Liver (tissue), 9 donors: ENCODE measurements around the gene STN1. TPM values are rescaled to one million over a fixed set of nuclear protein-coding genes. Genes with fewer than 3 reads are reported as not detected.
A peak's percentile ranks its signal among the peaks of the same experiment; 100 is the strongest.

ENCODE experiments used
- DNase-seq: peaks from one replicate; pipeline ENCODE4 v3.0.0-alpha.2; 2017; ENCODE audit warnings: low spot score
- H3K27ac ChIP-seq, 2 donors: one replicate each; pipeline ENCODE4 v1.7.0; 2013; ENCODE audit warnings: inconsistent platforms in 2 of 2, low read length in 2 of 2, control low read depth in 1 of 2, low read depth in 1 of 2, mild to moderate bottlenecking in 1 of 2
- H3K27me3 ChIP-seq, 4 donors: one replicate each; pipeline versions ENCODE4 v1.6.1 to v1.7.0; 2013; ENCODE audit warnings: low read length in 3 of 4, inconsistent platforms in 1 of 4, mild to moderate bottlenecking in 1 of 4, moderate library complexity in 1 of 4; ENCODE audit not compliant: control insufficient read depth in 4 of 4, insufficient read depth in 4 of 4
- H3K36me3 ChIP-seq, 4 donors: one replicate each; pipeline versions ENCODE4 v1.6.1 to v1.7.0; 2013; ENCODE audit warnings: low read length in 3 of 4, mild to moderate bottlenecking in 3 of 4, low read depth in 1 of 4, moderate library complexity in 1 of 4; ENCODE audit not compliant: control insufficient read depth in 4 of 4, insufficient read depth in 3 of 4
- H3K4me1 ChIP-seq, 4 donors: one replicate each; pipeline versions ENCODE4 v1.6.1 to v1.7.0; 2013; ENCODE audit warnings: low read length in 3 of 4, mild to moderate bottlenecking in 3 of 4, moderate library complexity in 1 of 4; ENCODE audit not compliant: control insufficient read depth in 4 of 4, insufficient read depth in 4 of 4
- H3K4me3 ChIP-seq, 3 donors: one replicate each; pipeline versions ENCODE4 v1.6.1 to v1.7.0; 2013; ENCODE audit warnings: low read length in 3 of 3, control low read depth in 1 of 3, low read depth in 1 of 3, mild to moderate bottlenecking in 1 of 3
- H3K9ac ChIP-seq, 2 donors: one replicate each; pipeline ENCODE4 v1.7.0; 2013; ENCODE audit warnings: low read length in 2 of 2, mild to moderate bottlenecking in 2 of 2, moderate library complexity in 2 of 2, control low read depth in 1 of 2, low read depth in 1 of 2
- H3K9me3 ChIP-seq, 4 donors: one replicate each; pipeline versions ENCODE4 v1.6.1 to v1.7.0; 2013; ENCODE audit warnings: low read length in 3 of 4; ENCODE audit not compliant: control insufficient read depth in 4 of 4
- CTCF ChIP-seq: fragments of 150-350 bp; IDR thresholded peaks from 2 replicates; pipeline ENCODE4 v1.5.1; 2017; ENCODE audit warnings: improper control_type of control experiment, low read depth, low read length; ENCODE audit not compliant: missing input control
- EGR1 ChIP-seq, 2 donors: IDR thresholded peaks; 2 replicates each; pipeline ENCODE4 v1.6.1; 2016 to 2018; ENCODE audit warnings: antibody characterized with exemption in 2 of 2, low read depth in 2 of 2
- FOXA1 ChIP-seq: IDR thresholded peaks from 2 replicates; pipeline ENCODE4 v1.6.1; 2016; ENCODE audit warnings: antibody characterized with exemption
- FOXA2 ChIP-seq: IDR thresholded peaks from 2 replicates; pipeline ENCODE4 v1.6.1; 2016; ENCODE audit warnings: antibody characterized with exemption
- GABPA ChIP-seq, 2 donors: IDR thresholded peaks in 1 of 2; conservative IDR thresholded peaks in 1 of 2; 2 replicates each; pipeline ENCODE4 v1.6.1; 2016; ENCODE audit warnings: antibody characterized with exemption in 2 of 2, mild to moderate bottlenecking in 1 of 2, moderate library complexity in 1 of 2
- HNF4A ChIP-seq, 2 donors: conservative IDR thresholded peaks; 2 replicates each; pipeline ENCODE4 v1.6.1; 2016; ENCODE audit warnings: antibody characterized with exemption in 2 of 2, mild to moderate bottlenecking in 2 of 2
- HNF4G ChIP-seq: IDR thresholded peaks from 2 replicates; pipeline ENCODE4 v1.6.1; 2016; ENCODE audit warnings: antibody characterized with exemption
- JUND ChIP-seq, 2 donors: IDR thresholded peaks; 2 replicates each; pipeline ENCODE4 v1.6.1; 2016; ENCODE audit warnings: antibody characterized with exemption in 2 of 2
- NR2F2 ChIP-seq: IDR thresholded peaks from 2 replicates; pipeline ENCODE4 v1.6.1; 2016; ENCODE audit warnings: antibody characterized with exemption
- RAD21 ChIP-seq, 2 donors: IDR thresholded peaks; 2 replicates each; pipeline ENCODE4 v1.6.1; 2016; ENCODE audit warnings: antibody characterized with exemption in 2 of 2, mild to moderate bottlenecking in 2 of 2
- REST ChIP-seq: IDR thresholded peaks from 2 replicates; pipeline ENCODE4 v1.6.1; 2016; ENCODE audit warnings: antibody characterized with exemption, mild to moderate bottlenecking
- RXRA ChIP-seq, 2 donors: IDR thresholded peaks; 2 replicates each; pipeline ENCODE4 v1.6.1; 2017 to 2018; ENCODE audit warnings: antibody characterized with exemption in 2 of 2, mild to moderate bottlenecking in 1 of 2
- SP1 ChIP-seq: IDR thresholded peaks from 2 replicates; pipeline ENCODE4 v1.6.1; 2018; ENCODE audit warnings: antibody characterized with exemption, mild to moderate bottlenecking
- TAF1 ChIP-seq: conservative IDR thresholded peaks from 2 replicates; pipeline ENCODE4 v1.6.1; 2016; ENCODE audit warnings: antibody characterized with exemption, mild to moderate bottlenecking
- YY1 ChIP-seq: IDR thresholded peaks from 2 replicates; pipeline ENCODE4 v1.6.1; 2016; ENCODE audit warnings: antibody characterized with exemption, mild to moderate bottlenecking
- WGBS: extraction: QIAGEN DNeasy Blood & Tissue Kit; methylation state at CpG from one replicate; pipeline ENCODE4 v1.1.7; 2013; 5-methylcytosine and 5-hydroxymethylcytosine counted together
- polyA plus RNA-seq, 2 donors: library from polyadenylated mRNA; stranded (reverse) in 1 of 2; unstranded in 1 of 2; fragments of 200-250 nt in 1 of 2; fragments of >200 nt in 1 of 2; fragmentation: Nextera tagmentation in 1 of 2; extraction: Ambion mirVana in 1 of 2; gene quantifications; one replicate each; pipeline versions ENCODE4 v1.2.1 to v1.2.3, GENCODE V29; 2013 to 2015
- total RNA-seq, 2 donors: library from RNA; depleted of rRNA; stranded (reverse); fragments of >200 nt; gene quantifications; one replicate each; pipeline ENCODE4 v1.2.3, GENCODE V29; 2014
- TF ChIP-seq, protein P1 (sequence below): IDR thresholded peaks from 2 replicates; pipeline ENCODE4 v1.6.1; 2016; ENCODE audit warnings: antibody characterized with exemption
- TF ChIP-seq, protein P2 (sequence below): IDR thresholded peaks from 2 replicates; pipeline ENCODE4 v1.6.1; 2016; ENCODE audit warnings: antibody characterized with exemption
- TF ChIP-seq, protein P3 (sequence below): IDR thresholded peaks from 2 replicates; pipeline ENCODE4 v1.6.1; 2016; ENCODE audit warnings: antibody characterized with exemption
- donor health status: healthy.
- donor health status: healthy.
- donor health status: healthy.
- donor health status: healthy.
- donor health status: healthy.

Gene STN1
- total and polyA plus RNA-seq, 4 donors = 6.9 to 12.9 (median 8.0) TPM

DNA sequence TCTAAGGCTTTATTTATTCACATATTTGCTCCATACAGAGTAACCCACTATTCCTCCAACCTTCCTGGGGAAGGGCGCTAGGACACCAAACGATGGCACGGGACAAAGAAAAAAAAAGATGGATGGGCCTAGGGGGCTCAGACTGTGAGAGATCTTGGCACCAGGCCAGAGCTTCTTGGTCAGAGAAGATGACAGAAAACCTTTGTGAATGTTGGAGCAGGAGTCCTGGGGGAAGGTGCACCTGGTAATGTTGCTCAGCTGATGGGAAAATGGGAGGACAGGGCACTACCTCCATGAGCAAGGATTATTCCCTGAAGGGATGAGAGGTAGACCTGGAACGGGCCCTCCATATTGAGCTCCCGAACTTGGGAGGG is 61.2 kb downstream of the STN1 start:
- no peaks in the 10 kb centered on the region for H3K9me3 ChIP-seq
- peaks cover 2 to 29% (median 27%) of the 10 kb centered on the region in 4 donors for H3K4me1 ChIP-seq
- TF ChIP-seq NR2F2 = no peak
- TF ChIP-seq YY1 = no peak
- no peak for TF ChIP-seq CTCF
- TF ChIP-seq TAF1 = no peak
- no peak for TF ChIP-seq HNF4A (conservative IDR thresholded peaks at IDR 0.05)
- TF ChIP-seq HNF4G = no peak
- TF ChIP-seq, protein P1, sequence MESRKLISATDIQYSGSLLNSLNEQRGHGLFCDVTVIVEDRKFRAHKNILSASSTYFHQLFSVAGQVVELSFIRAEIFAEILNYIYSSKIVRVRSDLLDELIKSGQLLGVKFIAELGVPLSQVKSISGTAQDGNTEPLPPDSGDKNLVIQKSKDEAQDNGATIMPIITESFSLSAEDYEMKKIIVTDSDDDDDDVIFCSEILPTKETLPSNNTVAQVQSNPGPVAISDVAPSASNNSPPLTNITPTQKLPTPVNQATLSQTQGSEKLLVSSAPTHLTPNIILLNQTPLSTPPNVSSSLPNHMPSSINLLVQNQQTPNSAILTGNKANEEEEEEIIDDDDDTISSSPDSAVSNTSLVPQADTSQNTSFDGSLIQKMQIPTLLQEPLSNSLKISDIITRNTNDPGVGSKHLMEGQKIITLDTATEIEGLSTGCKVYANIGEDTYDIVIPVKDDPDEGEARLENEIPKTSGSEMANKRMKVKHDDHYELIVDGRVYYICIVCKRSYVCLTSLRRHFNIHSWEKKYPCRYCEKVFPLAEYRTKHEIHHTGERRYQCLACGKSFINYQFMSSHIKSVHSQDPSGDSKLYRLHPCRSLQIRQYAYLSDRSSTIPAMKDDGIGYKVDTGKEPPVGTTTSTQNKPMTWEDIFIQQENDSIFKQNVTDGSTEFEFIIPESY = no peak
- TF ChIP-seq FOXA2 = no peak
- no peaks in the 10 kb centered on the region for H3K27me3 ChIP-seq
- WGBS = 85% methylated on average over 5 of the region's 5 CpGs
- H3K27ac ChIP-seq = peak overlapping the region; percentile 51 to 57
- DNase-seq = no peak
- H3K36me3 ChIP-seq = no peaks in the 10 kb centered on the region
- no peak overlapping the region for H3K4me3 ChIP-seq
- no peak overlapping the region for H3K9ac ChIP-seq

- peak; percentile 46 for DNase-seq
Measured at GRCh38 chr10:103855852-103856796, 61.9 kb downstream of the STN1 start.

More at GRCh38 chr10:103855852-103856796, 61.9 kb downstream of the STN1 start:
- Histone ChIP-seq H3K4me1 (peaks cover 2 to 29% (median 27%) of the 10 kb centered on the region in 4 donors), H3K4me3 (peak overlapping the region in 2 of 3 donors; percentile 70 to 78), H3K9me3 (no peaks in the 10 kb centered on the region), H3K9ac (no peak overlapping the region), H3K27me3 (no peaks in the 10 kb centered on the region), H3K27ac (peak overlapping the region; percentile 51 to 57), H3K36me3 (no peaks in the 10 kb centered on the region)
- 8% methylated on average over 34 of the region's 34 CpGs for WGBS
- TF ChIP-seq GABPA (IDR thresholded peaks at IDR 0.05 in 1 of 2, conservative IDR thresholded peaks at IDR 0.05 in 1 of 2) = no peak
- TF ChIP-seq SP1 = peak; percentile 64
- TF ChIP-seq, protein P2, sequence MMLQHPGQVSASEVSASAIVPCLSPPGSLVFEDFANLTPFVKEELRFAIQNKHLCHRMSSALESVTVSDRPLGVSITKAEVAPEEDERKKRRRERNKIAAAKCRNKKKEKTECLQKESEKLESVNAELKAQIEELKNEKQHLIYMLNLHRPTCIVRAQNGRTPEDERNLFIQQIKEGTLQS = peak; percentile 35
- TF ChIP-seq YY1 = peak; percentile 37
- TF ChIP-seq TAF1 = peak; percentile 35
- TF ChIP-seq EGR1 (IDR thresholded peaks at IDR 0.05; ENCODE audit: low read depth in 2 of 2) = no peak
- peak in 1 of 2 donors; percentile 43 for TF ChIP-seq RAD21 (IDR thresholded peaks at IDR 0.05)
- no peak for TF ChIP-seq REST
- TF ChIP-seq FOXA1 = peak; percentile 25
- peak; percentile 50 for TF ChIP-seq NR2F2
- TF ChIP-seq CTCF = no peak
- peak; percentile 21 for TF ChIP-seq FOXA2
- TF ChIP-seq HNF4G = no peak
- TF ChIP-seq JUND (IDR thresholded peaks at IDR 0.05) = peak in 1 of 2 donors; percentile 43
- TF ChIP-seq, protein P3, sequence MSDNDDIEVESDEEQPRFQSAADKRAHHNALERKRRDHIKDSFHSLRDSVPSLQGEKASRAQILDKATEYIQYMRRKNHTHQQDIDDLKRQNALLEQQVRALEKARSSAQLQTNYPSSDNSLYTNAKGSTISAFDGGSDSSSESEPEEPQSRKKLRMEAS = peak; percentile 55
- TF ChIP-seq RXRA (IDR thresholded peaks at IDR 0.05) = peak; percentile 76 to 89
- TF ChIP-seq, protein P1 = no peak
- peak; percentile 49 to 55 for TF ChIP-seq HNF4A (conservative IDR thresholded peaks at IDR 0.05)
